Measurements from ENCODE around the gene KMT2D.
A peak's percentile ranks its signal among the peaks of the same experiment; 100 is the strongest.

The KMT2D gene

GRCh38 chr12:49060237-49061156 lies at the start of gene KMT2D:
TSS of gene KMT2D (minus strand) at chr12:49060794. CDS start at chr12:49055324, 5,470 bp downstream.
- DNase-seq: peak; percentile 89

- DNase-seq: no peak
These were observed 49.3 kb upstream of the KMT2D start for GRCh38 chr12:49109641-49110463.

GRCh38 chr12:49108958-49109404 lies 48.4 kb upstream of the KMT2D start:
- DNase-seq: no peak

GRCh38 chr12:49105504-49106084 lies 45.0 kb upstream of the KMT2D start:
- DNase-seq: no peak

- no peak for DNase-seq
These were observed 44.2 kb upstream of the KMT2D start for GRCh38 chr12:49104822-49105221.

GRCh38 chr12:49100380-49100779 lies 39.8 kb upstream of the KMT2D start:
- no peak for DNase-seq

GRCh38 chr12:49098703-49099102 lies 38.1 kb upstream of the KMT2D start:
- no peak for DNase-seq

GRCh38 chr12:49098035-49098451 lies 37.4 kb upstream of the KMT2D start:
- DNase-seq: peak; percentile 63

GRCh38 chr12:49097381-49097780 lies 36.8 kb upstream of the KMT2D start:
- no peak for DNase-seq

- DNase-seq: no peak
These were observed 34.4 kb upstream of the KMT2D start for GRCh38 chr12:49094975-49095365.

- no peak for DNase-seq
These were observed 33.8 kb upstream of the KMT2D start, which contains the start of gene DHH for GRCh38 chr12:49094160-49094974. TSS of gene DHH (minus strand) at chr12:49094801. CDS start at chr12:49094512, 289 bp downstream.

- no peak for DNase-seq
These were observed 33.2 kb upstream of the KMT2D start for GRCh38 chr12:49093792-49094159.

GRCh38 chr12:49092816-49093406 lies 32.3 kb upstream of the KMT2D start:
- no peak for DNase-seq

- DNase-seq: peak; percentile 68
These were observed 31.7 kb upstream of the KMT2D start for GRCh38 chr12:49092086-49092815.

- no peak for DNase-seq
These were observed 31.2 kb upstream of the KMT2D start for GRCh38 chr12:49091836-49092085.

- DNase-seq: no peak
These were observed 30.7 kb upstream of the KMT2D start for GRCh38 chr12:49091056-49091835.

- peak; percentile 44 for DNase-seq
These were observed 29.5 kb upstream of the KMT2D start for GRCh38 chr12:49089821-49090773.

GRCh38 chr12:49088932-49089330 lies 28.3 kb upstream of the KMT2D start:
- DNase-seq: no peak

- DNase-seq: peak; percentile 68
These were observed 27.7 kb upstream of the KMT2D start for GRCh38 chr12:49088150-49088931.
